Measurements from ENCODE around the gene FCRL1.

FCRL1 gene, protein sequence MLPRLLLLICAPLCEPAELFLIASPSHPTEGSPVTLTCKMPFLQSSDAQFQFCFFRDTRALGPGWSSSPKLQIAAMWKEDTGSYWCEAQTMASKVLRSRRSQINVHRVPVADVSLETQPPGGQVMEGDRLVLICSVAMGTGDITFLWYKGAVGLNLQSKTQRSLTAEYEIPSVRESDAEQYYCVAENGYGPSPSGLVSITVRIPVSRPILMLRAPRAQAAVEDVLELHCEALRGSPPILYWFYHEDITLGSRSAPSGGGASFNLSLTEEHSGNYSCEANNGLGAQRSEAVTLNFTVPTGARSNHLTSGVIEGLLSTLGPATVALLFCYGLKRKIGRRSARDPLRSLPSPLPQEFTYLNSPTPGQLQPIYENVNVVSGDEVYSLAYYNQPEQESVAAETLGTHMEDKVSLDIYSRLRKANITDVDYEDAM

DNA sequence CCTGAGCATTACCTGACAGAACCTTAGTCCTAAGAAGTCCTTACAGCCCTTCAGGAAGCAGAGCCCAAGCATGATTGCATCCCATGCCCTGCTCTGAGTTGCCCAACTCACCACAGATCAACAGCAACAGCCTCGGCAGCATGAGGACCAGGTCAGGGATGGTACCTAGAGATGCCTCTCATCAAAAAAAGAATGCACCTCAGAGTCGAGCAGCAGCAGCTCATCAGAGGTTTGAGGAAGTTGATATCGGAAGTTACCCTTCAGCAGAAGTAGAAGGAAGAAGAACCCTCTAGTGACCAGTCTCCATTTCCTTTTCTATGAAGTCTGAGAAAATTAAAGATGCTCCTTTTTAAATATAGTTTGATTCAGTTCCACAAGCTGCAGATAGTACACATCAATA is at the start of gene FCRL1:
Gene FCRL1 (minus strand): TSS at position 225 of the 400 bp plus-strand sequence. CDS start 83 bp downstream, at position 142.
- no peak for DNase-seq (ENCODE audit: low read depth)

DNA sequence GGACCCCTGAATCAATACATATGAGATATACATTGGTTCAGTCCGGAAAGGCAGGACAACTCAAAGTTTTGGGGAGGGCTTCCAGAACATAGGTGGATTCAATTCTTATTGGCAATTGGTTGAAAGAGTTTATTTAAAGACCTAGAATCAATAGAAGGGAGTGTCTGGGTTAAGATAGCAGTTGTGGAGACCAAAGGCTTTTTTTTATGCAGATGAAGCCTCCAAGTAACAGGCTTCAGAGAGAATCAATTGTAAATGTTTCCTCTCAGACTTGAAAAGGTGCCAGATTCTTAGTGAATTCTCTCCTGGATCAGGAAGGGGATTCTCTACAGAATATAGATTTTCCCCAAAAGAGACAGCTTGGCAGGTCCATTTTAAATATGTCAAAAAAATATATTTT is 48.7 kb upstream of the FCRL1 start:
- DNase-seq (ENCODE audit: low read depth), result no peak

DNA sequence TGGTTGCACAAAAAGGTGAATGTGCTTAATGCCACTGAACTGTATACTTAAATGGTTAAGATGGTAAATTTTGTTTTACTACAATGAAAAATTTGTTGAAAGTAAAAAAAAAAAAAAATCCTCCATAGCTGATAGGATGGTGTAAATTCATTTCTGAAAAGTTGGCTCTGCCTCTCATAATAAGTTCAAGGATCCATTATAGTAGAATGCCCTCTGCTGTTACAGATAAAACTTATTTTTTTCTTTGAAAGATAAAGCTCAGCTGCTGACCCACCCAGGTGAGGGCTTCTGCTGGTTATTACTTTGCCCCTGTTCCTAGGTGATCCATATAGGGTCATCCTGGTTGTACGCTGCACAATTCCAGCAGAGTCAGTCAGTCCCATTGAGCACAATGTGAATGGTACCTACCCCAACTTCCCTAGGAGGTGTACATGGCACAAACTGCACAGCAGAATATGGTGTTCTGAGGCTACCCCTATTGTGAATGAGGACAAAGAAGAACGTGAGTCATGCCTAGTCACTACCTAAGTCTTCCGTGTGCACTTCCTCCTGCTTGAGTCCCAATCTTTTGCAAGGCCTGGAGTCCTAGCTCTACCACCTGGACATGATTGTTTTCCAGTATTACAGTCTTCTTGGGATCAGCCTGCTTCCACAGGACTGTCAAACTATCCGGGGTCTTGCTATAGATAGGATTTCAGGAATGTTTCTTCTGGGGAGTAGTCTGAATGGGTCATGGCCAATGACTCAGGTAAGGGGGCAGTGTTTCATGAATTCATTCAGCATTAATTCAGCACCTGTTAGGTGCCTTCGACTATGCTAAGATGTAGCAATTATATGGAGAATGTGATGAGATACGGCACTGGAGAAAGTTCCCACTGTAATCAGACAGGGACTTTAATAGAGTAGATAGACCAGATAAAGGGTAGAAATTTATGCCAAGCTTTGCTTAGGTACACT is 42.5 kb upstream of the FCRL1 start:
- DNase-seq (ENCODE audit: low read depth), result no peak

DNA sequence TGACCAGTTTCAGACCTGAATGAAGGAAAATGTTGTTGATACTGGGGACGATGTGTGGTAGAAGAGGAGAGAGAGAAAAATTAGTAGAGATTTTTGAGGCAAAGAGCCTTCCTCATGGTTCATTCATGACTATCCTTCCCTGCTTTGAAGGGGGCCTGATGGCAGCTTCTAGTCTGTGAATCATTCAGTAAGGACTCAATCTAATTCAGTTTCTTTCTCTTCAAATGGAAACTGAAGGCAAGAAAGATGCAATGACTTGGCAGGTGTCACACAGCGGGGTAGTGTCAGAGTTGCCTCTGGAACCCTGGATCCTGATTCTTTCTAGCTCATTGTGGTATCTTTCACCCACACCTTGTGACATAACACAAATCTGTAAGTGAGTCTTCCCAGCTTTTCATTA is 36.6 kb upstream of the FCRL1 start:
- no peak for DNase-seq (ENCODE audit: low read depth)

DNA sequence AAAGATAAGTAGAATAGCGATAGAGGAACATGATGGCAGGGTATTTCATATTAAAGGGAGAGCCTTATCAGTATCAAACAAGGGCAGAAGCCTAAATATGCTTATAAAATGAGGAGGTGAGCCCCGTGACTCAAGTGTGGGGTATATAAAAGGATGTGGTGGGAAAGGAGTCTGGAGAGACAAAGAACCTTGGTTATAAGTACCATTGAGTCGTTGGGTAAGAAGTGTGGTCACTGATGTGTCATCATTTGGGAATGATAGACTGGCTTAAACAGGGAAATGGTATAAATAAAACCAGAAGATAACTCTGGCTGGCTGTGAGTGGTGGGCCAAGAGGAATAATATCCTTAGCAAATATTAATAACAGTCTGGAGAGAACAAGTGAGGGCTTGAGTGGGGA is 32.6 kb upstream of the FCRL1 start:
- no peak for DNase-seq (ENCODE audit: low read depth)

DNA sequence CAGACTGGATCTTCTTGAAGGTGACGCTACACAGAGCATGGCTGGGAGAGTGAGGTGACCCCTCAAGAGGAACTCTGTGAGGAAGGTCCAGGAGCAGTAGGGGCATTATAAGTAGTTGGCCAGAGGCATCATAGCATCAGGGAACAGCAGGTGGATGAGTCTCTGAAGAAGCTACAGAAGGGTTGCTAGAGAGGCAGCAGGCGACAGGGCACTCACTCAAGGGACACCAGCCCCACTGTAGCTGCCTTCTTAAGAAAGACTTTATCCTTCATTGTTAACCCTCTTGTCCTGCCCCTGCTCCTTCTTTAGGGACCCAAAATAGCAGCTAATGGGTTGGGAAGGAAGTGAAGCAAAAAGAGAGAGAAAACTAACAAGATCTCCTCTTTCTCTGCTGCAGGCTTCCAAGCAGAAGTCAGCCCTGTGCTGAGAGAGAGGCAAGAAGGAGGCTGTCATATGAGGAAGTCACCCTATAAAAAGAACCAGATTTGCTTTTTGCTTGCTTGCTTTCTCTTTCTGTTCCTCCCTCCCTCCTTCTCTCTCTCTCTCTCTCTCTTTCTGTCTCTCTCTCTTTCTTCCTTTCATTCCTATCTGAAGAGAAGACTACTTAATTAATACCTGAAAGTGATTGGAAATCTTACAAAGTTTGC is 29.4 kb upstream of the FCRL1 start:
- no peak for DNase-seq (ENCODE audit: low read depth)

DNA sequence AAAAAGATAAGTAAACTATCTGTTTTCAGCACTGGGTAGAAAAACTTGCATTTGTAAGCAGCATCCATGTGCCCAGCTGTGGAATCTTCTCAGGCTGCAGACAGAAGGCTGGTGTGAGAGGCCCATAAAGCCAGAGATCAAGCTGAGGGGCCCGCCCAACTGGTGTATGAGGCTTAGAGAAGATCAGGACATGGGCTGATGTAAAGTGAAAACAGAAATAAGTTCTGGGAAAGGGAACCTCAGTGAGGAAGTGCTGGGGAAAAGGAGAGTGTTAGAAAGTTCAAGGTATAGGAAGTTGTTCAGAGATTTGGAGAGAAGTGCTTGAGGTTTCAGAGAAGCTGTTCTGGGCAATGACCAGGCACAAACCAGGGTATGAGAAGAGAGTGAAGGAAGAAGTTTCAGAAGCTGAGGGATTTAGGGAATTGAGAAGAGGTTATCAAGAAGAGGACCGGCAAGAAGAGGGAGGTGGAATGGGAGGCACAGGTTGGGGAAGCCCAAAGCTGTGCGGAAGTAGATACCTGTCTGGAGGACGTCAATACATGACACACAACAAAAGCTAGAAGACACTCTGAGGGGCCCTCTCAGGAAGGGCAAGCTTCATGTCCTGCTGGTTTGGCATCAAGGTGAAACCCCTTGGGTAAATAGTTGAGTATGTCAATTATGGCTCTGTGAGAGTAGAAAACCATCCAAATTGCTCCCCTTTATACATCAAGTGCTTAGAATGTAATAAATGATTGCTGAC is 24.3 kb upstream of the FCRL1 start:
- DNase-seq (ENCODE audit: low read depth), result no peak

DNA sequence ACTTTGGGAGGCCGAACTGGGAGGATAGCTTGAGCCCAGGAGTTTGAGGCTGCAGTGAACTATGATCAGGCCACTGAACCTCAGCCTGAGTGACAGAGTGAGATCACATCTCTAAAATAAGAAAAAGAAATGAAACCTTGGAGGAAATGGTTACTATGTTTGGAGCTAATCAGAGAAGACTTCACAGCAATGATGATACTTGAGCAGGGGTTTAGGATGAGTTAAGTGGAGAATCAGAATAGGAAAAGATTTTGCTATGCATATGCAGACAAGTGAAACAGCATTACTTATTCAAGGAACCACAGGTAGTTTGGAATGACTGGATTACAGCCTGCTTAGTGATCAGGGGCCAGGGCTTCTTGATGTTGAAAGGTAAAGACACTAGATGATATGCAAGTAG is 23.0 kb upstream of the FCRL1 start:
- no peak for DNase-seq (ENCODE audit: low read depth)

DNA sequence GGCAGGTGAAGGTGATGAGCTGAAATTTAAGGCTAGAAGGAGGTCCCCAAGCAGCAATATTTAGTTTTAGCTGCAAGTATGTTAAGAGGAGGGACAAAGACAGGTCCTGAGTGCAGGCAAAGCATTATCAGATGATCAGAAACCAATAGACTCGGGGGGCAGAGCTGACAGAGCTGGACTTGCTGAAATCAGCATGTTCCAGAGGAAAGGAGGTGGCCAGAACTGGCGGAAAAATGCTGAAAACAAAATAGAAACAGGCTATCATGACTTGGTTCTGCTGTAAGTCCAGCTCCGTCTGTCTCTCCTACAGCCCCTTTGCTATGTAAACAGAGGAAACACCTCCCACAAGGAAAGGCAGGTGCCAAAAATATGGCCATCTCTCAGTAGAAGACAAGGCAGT is 21.8 kb upstream of the FCRL1 start, which contains the start of gene CD5L:
Gene CD5L (minus strand): TSS at position 101 of the 400 bp plus-strand sequence. CDS start 107 bp downstream, outside the sequence.
- no peak for DNase-seq (ENCODE audit: low read depth)

DNA sequence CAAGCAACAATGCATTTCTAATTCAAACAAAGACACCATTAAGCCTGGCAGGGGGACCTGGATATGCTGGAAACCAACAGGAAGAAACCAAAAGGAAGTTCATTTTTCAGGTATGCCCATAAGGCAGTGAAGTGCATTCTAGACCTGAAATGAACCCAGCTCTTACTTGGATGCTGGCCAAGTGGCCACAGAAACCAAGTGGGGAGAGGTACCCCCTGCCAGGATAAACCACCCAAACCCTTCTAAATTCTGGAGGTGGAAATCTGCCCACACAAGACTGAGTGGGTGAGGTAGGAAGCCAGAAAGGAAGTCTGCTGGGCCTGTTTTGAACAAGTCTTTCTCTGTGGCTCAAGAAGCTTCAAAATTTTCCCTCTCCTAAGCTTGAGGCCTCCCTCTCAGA is 19.0 kb upstream of the FCRL1 start:
- no peak for DNase-seq (ENCODE audit: low read depth)

DNA sequence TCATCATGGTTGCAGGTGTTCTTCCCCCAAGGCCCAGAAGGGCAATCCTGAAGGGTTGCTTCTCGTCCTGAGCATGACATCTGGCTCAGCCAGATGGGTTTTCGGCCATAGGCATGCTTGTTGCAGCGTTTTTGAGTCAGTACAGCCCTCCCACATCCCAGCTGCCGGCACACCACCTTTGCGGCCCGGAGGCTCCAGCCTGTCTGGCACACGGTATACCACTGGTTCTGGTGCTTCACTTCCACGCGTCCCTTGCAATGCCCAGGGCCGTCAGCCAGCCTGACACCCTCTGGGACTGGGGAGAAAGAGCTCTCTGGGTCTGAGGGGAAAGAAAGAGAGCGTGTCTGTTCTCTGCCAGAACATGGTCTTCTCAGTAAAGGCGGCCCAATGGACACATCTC is 14.5 kb upstream of the FCRL1 start:
- DNase-seq (ENCODE audit: low read depth), result no peak

DNA sequence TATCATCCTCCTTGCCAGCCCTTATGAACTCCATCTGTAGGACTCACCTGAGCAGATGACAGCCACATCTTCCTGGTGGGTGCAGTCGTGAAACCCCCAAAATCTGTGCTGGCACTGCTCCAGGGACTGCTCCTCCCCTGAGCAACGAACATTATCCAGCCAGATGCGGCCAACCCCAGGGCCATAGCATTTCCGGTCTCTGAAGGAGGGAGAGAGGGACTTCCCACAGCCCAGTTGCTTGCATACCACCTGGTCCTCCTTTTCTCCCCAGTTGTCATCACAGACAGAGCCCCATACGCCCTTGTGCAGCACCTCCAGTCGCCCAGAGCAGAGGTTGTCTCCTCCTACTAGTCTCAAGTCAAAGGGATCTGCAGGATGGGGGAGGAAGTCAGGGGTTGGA is 13.2 kb upstream of the FCRL1 start:
- no peak for DNase-seq (ENCODE audit: low read depth)

DNA sequence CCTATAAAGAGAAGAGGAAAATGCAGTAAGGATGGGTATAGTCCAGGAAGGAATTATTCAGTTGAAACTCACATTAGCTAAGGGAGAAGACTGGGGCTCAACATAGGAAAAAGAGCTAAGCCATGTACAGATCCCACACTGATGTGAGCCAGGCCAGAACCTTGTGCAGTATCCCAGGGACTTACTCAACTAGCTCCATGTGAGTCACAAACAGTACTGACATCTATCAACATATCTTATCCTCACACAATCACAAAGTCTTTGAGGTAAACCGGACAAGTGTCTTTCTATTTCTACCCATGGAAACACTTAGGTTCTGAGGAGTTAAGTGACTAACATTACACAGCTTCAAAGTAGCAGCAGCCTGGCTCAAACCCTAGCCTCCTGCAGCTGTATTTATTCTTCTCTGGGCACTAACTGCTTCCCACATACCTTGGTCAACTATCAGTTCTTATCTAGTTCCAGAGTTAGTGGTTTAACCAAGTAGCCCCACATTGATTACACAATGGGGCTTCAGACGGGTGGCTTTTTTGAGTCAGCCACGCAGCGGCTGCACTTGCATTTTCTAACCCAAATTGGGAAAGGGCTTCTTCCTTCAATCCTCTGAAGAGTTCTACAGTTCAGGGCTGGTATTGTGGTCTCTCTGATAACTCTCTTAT is 12.2 kb upstream of the FCRL1 start:
- DNase-seq (ENCODE audit: low read depth), result no peak

DNA sequence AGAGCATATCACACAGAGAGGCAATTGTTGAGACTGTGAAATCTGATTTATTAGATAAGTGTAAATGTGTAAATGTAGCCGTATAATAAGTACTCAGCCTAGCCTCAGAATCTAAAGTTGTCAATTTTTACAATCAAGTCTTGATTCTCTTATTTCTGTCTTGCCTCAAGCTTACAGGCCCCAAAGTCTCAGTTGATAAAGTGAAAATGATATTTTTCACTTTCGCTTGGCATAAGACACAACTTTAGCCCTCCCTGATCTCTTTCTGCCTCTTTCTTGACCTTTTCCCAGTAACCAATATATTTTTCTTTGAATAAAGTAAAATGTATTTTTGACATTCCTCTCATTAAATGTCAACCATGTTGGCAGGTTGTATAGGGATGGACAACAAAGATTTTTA is 11.0 kb upstream of the FCRL1 start:
- DNase-seq (ENCODE audit: low read depth), result no peak

DNA sequence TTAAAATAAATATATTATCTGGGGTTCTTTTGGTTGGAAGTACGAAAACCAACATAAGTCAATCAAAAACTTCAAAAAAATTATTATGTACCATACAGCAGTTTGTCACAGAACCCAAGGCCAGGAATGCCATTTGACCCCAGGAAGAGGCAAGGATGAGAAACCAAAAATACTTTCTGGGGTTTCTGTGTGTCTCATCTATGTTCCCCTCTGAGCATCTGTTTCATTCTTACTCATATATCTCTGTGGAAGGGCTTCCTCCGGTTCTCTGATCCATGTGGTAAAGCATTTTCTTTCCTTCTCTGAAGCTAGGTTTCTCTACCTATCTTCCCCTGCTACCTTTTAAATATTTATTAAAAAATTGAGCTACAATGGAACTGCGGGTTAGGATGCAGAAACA is 9.8 kb upstream of the FCRL1 start:
- no peak for DNase-seq (ENCODE audit: low read depth)

DNA sequence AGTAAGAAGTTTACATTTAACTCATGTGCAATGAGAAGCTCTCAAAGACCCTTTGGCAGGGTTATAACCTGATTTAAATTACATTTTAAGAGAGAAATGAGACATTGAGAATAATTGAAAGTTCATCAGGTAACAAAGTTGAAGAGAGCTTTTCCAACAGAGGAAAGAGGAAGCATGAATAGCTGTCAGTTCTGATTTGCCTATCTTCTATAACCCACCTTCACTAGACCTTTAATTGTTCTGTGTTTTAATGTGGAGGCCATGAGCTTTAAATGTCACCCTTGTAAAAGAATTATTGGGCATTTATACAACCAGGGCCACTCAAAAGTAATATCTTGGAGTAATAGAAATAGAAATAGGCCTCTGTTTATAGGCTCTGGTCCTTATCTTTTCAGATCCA is 9.3 kb upstream of the FCRL1 start:
- no peak for DNase-seq (ENCODE audit: low read depth)

DNA sequence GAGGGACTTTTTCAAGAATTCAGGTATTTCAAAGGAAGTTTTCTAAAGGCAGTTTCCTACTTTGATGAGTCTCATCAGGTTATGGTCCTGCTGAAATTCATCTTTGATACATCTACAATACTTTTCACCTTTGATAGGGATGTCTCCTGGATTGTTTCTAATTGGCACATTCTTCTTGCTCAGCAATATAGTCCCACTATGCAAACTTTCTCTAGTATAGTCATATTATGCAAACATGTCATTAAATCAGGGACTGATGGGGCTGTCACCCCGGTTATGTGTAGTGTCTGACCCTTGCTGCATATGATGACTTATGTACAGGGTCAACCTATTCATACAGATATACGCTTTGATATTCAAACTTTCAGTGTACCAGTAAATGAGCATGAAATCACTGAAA is 379 bp upstream of the FCRL1 start:
- no peak for DNase-seq (ENCODE audit: low read depth)

DNA sequence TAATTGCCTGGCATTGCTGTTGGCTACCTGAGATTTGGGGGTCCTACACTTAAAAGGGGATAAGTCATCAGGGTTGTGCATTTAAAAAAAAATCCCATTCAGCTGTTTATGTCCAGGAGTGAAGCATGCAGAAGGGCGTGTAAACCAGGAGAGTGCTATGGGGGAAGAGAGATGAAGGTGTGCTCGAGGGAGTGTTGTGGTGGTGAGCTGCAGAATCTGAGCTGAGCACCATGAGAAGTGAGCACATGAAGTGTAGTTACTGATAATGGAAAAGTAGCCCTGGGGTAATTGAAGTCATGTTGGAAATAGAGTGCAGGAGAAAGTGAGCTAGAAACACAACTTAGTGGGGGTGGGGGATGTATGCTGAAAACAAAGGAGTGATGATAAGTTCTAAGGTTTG is 705 bp downstream of the FCRL1 start:
- no peak for DNase-seq (ENCODE audit: low read depth)

DNA sequence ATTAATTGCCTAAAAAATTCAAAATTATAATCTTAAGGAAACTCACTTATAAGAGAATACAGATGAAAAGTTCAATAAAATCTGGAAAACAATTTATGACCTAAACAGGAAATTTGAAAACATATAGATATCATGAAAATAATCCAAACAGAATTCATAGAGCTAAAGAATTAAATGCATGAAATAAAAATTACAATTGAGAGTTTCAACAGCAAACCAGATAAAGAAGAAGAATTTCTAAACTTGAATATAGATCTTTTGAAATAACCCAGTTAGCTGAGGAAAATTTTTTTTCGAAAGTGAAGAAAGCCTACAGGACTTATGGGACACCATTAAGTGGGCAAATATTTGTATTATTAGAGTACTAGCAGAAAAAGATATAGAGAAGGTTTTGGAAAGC is 6.7 kb downstream of the FCRL1 start:
- DNase-seq (ENCODE audit: low read depth), result no peak

DNA sequence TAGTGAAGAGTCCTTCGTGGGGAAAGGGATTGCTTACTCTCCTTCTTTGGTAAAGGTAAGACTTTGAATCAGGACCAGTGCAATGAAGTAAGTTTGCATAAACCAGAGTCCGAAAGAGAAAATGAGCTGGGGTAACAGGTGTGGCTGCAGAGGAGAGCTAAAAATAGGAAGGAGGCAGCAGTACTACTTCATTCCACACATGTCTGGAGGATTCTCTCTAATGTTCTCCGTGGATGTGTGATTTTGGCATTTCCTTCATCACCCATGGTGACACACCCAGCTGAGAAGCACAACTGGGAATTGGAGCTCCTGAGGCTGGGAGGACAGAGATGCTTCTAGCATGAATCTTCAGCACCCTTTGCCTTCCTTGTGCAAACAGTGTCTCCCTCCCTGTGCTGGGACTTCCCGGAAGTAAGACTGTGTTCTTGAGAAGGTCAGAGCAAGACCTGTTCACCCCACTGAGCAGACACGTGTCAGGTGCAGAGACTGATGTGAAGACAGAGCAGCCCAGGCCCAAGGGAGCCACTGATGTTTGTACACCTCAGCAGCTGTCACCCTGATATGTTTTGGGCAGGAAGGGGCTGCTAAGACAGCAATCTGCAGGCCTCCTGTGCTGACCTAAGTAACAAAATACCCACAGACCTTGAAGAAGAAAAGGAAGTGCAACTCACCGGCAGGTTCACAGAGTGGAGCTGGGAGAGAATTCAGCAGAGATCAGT is 13.3 kb downstream of the FCRL1 start:
- no peak for DNase-seq (ENCODE audit: low read depth)

DNA sequence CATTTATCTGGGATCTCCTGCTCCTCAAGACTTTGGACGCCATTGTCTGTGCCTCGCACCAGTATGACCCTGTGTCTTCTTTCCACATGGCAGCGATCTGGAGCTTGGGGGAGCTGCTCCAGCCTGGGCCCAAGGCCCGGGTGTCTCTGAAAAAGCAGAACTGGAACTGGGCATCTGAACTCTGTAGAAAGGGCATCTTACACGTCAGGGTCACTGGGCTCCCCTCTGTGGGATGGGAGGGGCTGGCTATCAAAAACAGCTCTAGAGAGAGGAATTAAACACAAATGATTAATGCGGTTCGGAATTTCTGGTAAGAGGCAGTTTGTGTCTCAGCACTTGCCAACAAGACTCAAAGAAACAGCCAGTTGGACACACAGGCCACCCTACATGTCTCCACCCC is 16.1 kb downstream of the FCRL1 start:
- DNase-seq (ENCODE audit: low read depth), result no peak
